Psoas muscle (tissue), 8 donors: ENCODE results near the gene ADGRG4. TPM values are rescaled to one million over a fixed set of nuclear protein-coding genes. Genes with fewer than 3 reads are reported as not detected.

ENCODE experiments used
- ATAC-seq, 4 donors: fragments of 200-7000 bp; cut with Tn5 transposase; one replicate each; pipeline ENCODE4 v1.9.1; 2020; ENCODE audit warnings: moderate library complexity in 3 of 4, mild to moderate bottlenecking in 2 of 4
- DNase-seq, 2 donors: peaks; one replicate each; pipeline ENCODE4 v3.0.0-alpha.2; 2020
- H3K27ac ChIP-seq: fragments of 200-600 bp; one replicate; pipeline ENCODE4 v1.8.0; 2022
- H3K27me3 ChIP-seq, 3 donors: fragments of 200-600 bp in 1 of 3; one replicate each; pipeline versions ENCODE4 v1.6.1 to v1.8.0; 2013 to 2022; ENCODE audit warnings: low read length in 2 of 3, mild to moderate bottlenecking in 2 of 3, moderate library complexity in 1 of 3; ENCODE audit not compliant: insufficient read depth in 3 of 3
- H3K36me3 ChIP-seq, 2 donors: fragments of 200-600 bp in 1 of 2; one replicate each; pipeline versions ENCODE4 v1.6.1 to v1.8.0; 2013 to 2022; ENCODE audit warnings: low read depth in 1 of 2, mild to moderate bottlenecking in 1 of 2, moderate library complexity in 1 of 2; ENCODE audit not compliant: insufficient read depth in 1 of 2
- H3K4me1 ChIP-seq: fragments of 200-600 bp; one replicate; pipeline ENCODE4 v1.8.0; 2022
- H3K4me3 ChIP-seq: fragments of 200-600 bp; one replicate; pipeline ENCODE4 v1.8.0; 2022; ENCODE audit warnings: mild to moderate bottlenecking
- H3K9me3 ChIP-seq: fragments of 200-600 bp; one replicate; pipeline ENCODE4 v1.8.0; 2022
- WGBS, 3 donors: extraction: QIAGEN DNeasy Blood & Tissue Kit; methylation state at CpG; one replicate each; pipeline versions ENCODE4 v1.1.6 to v1.1.7; 2013; 5-methylcytosine and 5-hydroxymethylcytosine counted together
- intact Hi-C, 2 donors: fragments of 100-400 bp; cut with DNase I; formaldehyde crosslinking; loops; one replicate each; pipeline versions ENCODE4 v1.11.0 to v1.14.2; 2022
- polyA plus RNA-seq, 3 donors: library from polyadenylated mRNA; stranded (reverse); fragments of 200-250 nt; gene quantifications; one replicate each; pipeline ENCODE4 v1.2.3, GENCODE V29; 2013
- total RNA-seq, 4 donors: library from RNA; stranded (reverse); fragmentation: NEBNext Ultra II Directional in 2 of 4; extraction: Animal tissue kit (Norgen Biotek cat#: 25700) in 2 of 4; gene quantifications; one replicate each; pipeline versions ENCODE4 v1.2.1 to v1.2.4, GENCODE V29; 2021 to 2023
- TF ChIP-seq, protein P1 (sequence below): fragments of 200-600 bp; IDR thresholded peaks from one replicate; pipeline ENCODE4 v1.8.0; 2022; ENCODE audit warnings: antibody characterized with exemption
- donor health status: healthy with polysubstance abuse.
- donor health status: DM: no; HTN: no; CAD: no; lungs with moderate emphysema.
- donor health status: Bipolar disorder and iron deficiency.
- donor health status: healthy.
- donor health status: DM: yes; HTN: yes; CAD: no.
- donor health status: DM: no; HTN: no; CAD: no.
- donor health status: DM: no; HTN: no; CAD: no.
- donor health status: DM: yes; HTN: yes; CAD: no.

Gene ADGRG4
- total and polyA plus RNA-seq, 7 donors, result 0.05 to 0.12 (median 0.06) TPM; not detected in 4

DNA sequence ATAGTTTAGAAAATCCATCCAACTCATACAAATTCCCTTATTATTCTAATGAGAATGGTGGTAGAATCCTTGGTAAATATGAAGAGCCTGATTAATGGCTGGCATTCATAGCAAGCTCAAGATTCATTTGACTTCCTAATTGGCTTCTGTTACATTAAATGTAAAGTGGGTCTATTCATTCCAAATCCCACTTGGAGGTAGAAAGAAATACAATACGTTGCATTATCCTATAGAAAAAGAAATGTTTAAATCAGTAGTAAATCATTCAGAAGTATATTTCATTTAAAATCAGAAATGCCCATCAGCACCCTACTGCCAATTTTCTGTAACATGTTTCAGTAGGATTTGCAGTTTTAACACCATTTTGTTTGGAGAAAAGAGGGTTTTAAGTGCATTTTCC lies 6.7 kb downstream of the ADGRG4 start:
- no peak for ATAC-seq
- whole genome bisulfite sequencing, 3 donors, result 33 to 48% (median 44%) methylated on average over 1 of the region's 1 CpG

DNA sequence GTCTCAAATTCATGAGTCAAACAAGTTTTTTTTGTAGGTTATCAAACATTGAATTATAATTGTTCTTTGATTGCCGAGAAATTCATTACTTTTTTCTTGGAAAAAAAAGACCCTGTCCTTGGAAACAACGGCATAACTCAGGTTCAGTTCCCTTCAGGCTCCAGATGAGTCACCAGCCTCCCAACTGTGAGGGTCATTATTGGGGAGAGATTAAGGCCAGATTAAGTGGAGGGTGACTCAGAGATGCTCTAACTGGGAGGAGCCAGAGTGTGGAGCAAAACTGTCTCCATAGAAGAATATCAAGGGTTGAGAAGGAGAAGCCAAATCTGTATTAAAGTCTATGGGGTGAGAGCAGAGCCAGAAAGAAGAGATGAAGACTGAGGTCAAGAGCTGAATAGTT lies 9.6 kb downstream of the ADGRG4 start:
- peaks cover 0 to 14% (median 0%) of the 10 kb centered on the region in 3 donors for H3K27me3 ChIP-seq
- H3K4me1 ChIP-seq, result no peaks in the 10 kb centered on the region
- no peak for DNase-seq
- intact Hi-C loops, result no loop called here
- no peak for ATAC-seq
- no peak overlapping the region for H3K27ac ChIP-seq
- 70 to 83% (median 70%) methylated on average over 2 of the region's 2 CpGs for WGBS, 3 donors
- no peak overlapping the region for H3K4me3 ChIP-seq
- no peaks in the 10 kb centered on the region for H3K36me3 ChIP-seq
- TF ChIP-seq, protein P1, sequence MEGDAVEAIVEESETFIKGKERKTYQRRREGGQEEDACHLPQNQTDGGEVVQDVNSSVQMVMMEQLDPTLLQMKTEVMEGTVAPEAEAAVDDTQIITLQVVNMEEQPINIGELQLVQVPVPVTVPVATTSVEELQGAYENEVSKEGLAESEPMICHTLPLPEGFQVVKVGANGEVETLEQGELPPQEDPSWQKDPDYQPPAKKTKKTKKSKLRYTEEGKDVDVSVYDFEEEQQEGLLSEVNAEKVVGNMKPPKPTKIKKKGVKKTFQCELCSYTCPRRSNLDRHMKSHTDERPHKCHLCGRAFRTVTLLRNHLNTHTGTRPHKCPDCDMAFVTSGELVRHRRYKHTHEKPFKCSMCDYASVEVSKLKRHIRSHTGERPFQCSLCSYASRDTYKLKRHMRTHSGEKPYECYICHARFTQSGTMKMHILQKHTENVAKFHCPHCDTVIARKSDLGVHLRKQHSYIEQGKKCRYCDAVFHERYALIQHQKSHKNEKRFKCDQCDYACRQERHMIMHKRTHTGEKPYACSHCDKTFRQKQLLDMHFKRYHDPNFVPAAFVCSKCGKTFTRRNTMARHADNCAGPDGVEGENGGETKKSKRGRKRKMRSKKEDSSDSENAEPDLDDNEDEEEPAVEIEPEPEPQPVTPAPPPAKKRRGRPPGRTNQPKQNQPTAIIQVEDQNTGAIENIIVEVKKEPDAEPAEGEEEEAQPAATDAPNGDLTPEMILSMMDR, result no peak
- no peaks in the 10 kb centered on the region for H3K9me3 ChIP-seq

More for the DNA sequence above, 6.7 kb downstream of the ADGRG4 start:
- DNase-seq, result no peak
- TF ChIP-seq, protein P1, result no peak
- no peaks in the 10 kb centered on the region for H3K36me3 ChIP-seq
- H3K4me1 ChIP-seq, result no peaks in the 10 kb centered on the region
- no peak overlapping the region for H3K4me3 ChIP-seq
- H3K27me3 ChIP-seq, result peaks cover 0 to 8% (median 0%) of the 10 kb centered on the region in 3 donors
- intact Hi-C loops, result no loop called here
- H3K27ac ChIP-seq, result no peak overlapping the region
- H3K9me3 ChIP-seq, result no peaks in the 10 kb centered on the region

DNA sequence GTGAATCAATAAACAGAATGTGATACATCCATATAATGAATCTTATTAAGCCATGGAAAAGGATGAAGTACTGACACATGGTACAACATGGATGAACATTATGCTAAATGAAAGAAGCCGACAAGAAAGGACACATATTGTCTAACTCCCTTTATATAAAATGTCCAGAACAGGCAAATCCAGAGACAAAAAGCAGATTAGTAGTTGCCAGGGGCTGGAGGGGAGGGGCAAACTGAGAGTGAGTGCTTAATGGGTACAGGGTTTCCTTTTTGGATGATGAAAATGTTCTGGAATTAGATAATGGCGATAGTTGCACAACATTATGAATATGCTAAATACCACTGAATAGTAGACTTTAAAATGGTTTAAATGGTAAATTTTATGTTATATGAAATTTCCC lies 17.4 kb downstream of the ADGRG4 start:
- WGBS, 3 donors, result 78 to 84% (median 78%) methylated on average over 2 of the region's 2 CpGs
- TF ChIP-seq, protein P1, result no peak
- ATAC-seq (no peak), DNase-seq (no peak)
- H3K4me1 ChIP-seq, result no peaks in the 10 kb centered on the region
- H3K9me3 ChIP-seq, result no peaks in the 10 kb centered on the region
- H3K4me3 ChIP-seq, result no peak overlapping the region
- intact Hi-C loops, result no loop called here
- no peak overlapping the region for H3K27ac ChIP-seq
- no peaks in the 10 kb centered on the region for H3K36me3 ChIP-seq
- H3K27me3 ChIP-seq, result peaks cover 0 to 12% (median 0%) of the 10 kb centered on the region in 3 donors

DNA sequence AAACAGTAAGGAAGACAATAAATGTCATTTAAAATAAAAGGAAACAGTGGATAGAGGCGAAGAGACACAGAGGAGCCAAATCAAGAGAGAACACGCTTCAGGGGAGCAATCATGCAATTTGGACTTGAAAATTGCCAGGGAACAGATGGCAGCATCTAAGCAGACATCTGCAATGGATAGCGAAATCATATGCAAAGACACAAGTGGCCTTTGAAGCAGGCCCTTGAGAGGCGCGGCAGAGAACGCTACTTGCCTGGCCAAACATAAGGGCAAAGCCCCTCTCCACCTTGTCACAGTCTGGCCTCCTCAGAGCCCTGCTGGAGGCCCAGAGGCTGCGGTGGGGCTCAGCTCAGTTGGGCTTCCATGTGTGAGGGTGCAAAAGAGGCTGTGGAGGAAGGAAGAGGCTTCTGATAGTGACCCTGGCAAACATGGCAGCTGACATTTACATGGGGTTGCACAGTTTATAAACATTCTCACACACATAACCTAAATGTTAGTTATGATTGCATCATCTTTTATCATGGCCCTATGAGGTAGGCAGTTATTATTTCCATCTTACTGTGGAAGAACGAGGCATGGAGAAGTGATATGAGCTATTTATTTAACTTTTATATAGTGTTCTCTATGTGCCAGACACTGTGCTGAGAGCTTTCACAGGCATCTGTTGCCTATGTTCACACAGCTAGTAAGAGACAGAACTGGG lies 18.3 kb downstream of the ADGRG4 start:
- peaks cover 0 to 12% (median 0%) of the 10 kb centered on the region in 3 donors for H3K27me3 ChIP-seq
- no peak overlapping the region for H3K27ac ChIP-seq
- DNase-seq (no peak), ATAC-seq (no peak)
- H3K4me1 ChIP-seq, result no peaks in the 10 kb centered on the region
- no peak overlapping the region for H3K4me3 ChIP-seq
- no peaks in the 10 kb centered on the region for H3K36me3 ChIP-seq
- TF ChIP-seq, protein P1, result no peak
- no peaks in the 10 kb centered on the region for H3K9me3 ChIP-seq
- intact Hi-C loops, result no loop called here
- 63 to 90% (median 82%) methylated on average over 8 of the region's 8 CpGs for WGBS, 3 donors

DNA sequence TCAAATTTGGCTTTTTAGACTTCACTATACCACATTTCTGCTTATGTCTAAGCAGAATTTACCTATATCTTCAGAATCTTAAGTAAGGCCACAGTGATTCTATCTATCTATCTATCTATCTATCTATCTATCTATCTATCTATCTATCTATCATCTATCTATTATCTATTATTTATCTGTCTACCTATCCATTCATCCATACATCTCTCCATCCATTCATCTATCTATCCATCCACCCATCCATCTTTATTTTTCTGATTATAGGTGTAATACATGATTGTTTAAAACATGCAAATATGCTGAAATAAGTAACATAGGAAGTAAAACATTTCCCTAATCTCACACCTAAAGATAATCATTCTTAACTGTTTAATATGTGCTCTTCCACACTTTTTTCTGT lies 18.8 kb downstream of the ADGRG4 start:
- DNase-seq (no peak), ATAC-seq (no peak)
- TF ChIP-seq, protein P1, result no peak
- Histone ChIP-seq H3K27me3 (peaks cover 0 to 10% (median 0%) of the 10 kb centered on the region in 3 donors), H3K4me1 (no peaks in the 10 kb centered on the region), H3K27ac (no peak overlapping the region), H3K9me3 (no peaks in the 10 kb centered on the region), H3K36me3 (no peaks in the 10 kb centered on the region), H3K4me3 (no peak overlapping the region)
- intact Hi-C loops, result no loop called here
